IPS-18c (cell line): Measurements from ENCODE around the gene CSNK1D.
A peak's percentile ranks its signal among the peaks of the same experiment; 100 is the strongest.

Source experiments
- H3K4me3 ChIP-seq: 2 replicates; pipeline ENCODE4 v1.7.0; 2013; ENCODE audit warnings: low read depth, mild to moderate bottlenecking, low read length, moderate library complexity; ENCODE audit not compliant: insufficient read depth
- H3K9me3 ChIP-seq: one replicate; pipeline ENCODE4 v1.6.1; 2013; ENCODE audit warnings: mild to moderate bottlenecking, low read length, moderate library complexity; ENCODE audit not compliant: control insufficient read depth, insufficient read depth

The CSNK1D gene

GRCh38 chr17:82239926-82240505, 33.5 kb downstream of the CSNK1D start:
- Histone ChIP-seq H3K9me3 (no peaks in the 10 kb centered on the region), H3K4me3 (no peak overlapping the region)

- Histone ChIP-seq H3K9me3 (no peaks in the 10 kb centered on the region), H3K4me3 (no peak overlapping the region)
These were observed 34.0 kb downstream of the CSNK1D start for GRCh38 chr17:82239401-82239925.

- Histone ChIP-seq H3K9me3 (no peaks in the 10 kb centered on the region), H3K4me3 (no peak overlapping the region)
These were observed 34.9 kb downstream of the CSNK1D start for GRCh38 chr17:82238472-82239201.

- H3K9me3 ChIP-seq, result no peaks in the 10 kb centered on the region
- H3K4me3 ChIP-seq, result no peak overlapping the region
These were observed 35.6 kb downstream of the CSNK1D start for GRCh38 chr17:82237746-82238471.

GRCh38 chr17:82237083-82237745, 36.3 kb downstream of the CSNK1D start:
- no peak overlapping the region for H3K4me3 ChIP-seq
- H3K9me3 ChIP-seq, result no peaks in the 10 kb centered on the region

- Histone ChIP-seq H3K4me3 (no peak overlapping the region), H3K9me3 (no peaks in the 10 kb centered on the region)
These were observed 37.1 kb downstream of the CSNK1D start for GRCh38 chr17:82236142-82236971.

GRCh38 chr17:82235775-82236141, 37.7 kb downstream of the CSNK1D start:
- Histone ChIP-seq H3K4me3 (no peak overlapping the region), H3K9me3 (no peaks in the 10 kb centered on the region)

- Histone ChIP-seq H3K9me3 (no peaks in the 10 kb centered on the region), H3K4me3 (no peak overlapping the region)
These were observed 38.3 kb downstream of the CSNK1D start for GRCh38 chr17:82235056-82235774.

GRCh38 chr17:82234211-82235055, 39.1 kb downstream of the CSNK1D start:
- Histone ChIP-seq H3K4me3 (no peak overlapping the region), H3K9me3 (no peaks in the 10 kb centered on the region)

GRCh38 chr17:82232876-82233785, 40.4 kb downstream of the CSNK1D start:
- Histone ChIP-seq H3K4me3 (no peak overlapping the region), H3K9me3 (no peaks in the 10 kb centered on the region)

GRCh38 chr17:82232322-82232820, 41.1 kb downstream of the CSNK1D start:
- Histone ChIP-seq H3K9me3 (no peaks in the 10 kb centered on the region), H3K4me3 (peak overlapping the region; percentile 62; the same call in 1 of the 2 replicates)

- Histone ChIP-seq H3K9me3 (no peaks in the 10 kb centered on the region), H3K4me3 (peak overlapping the region; percentile 62)
These were observed 41.8 kb downstream of the CSNK1D start for GRCh38 chr17:82231562-82232321.

GRCh38 chr17:82231312-82231561, 42.3 kb downstream of the CSNK1D start:
- no peaks in the 10 kb centered on the region for H3K9me3 ChIP-seq
- H3K4me3 ChIP-seq, result peak overlapping the region; percentile 62
